HG03159 (cell line): ENCODE data around the gene ALOX5AP.
"Not testable (repeated sequence)": the region's sequence is repeated elsewhere in the genome, so short reads cannot be mapped to it uniquely, and the experiment has no call there.

Experiments used
- ATAC-seq: cut with Tn5 transposase; IDR thresholded peaks from one replicate; pipeline ENCODE4 v1.9.1; 2021; ENCODE audit warnings: mild to moderate bottlenecking, moderate library complexity; ENCODE audit not compliant: unreplicated experiment

ALOX5AP gene

GRCh38 chr13:30737511-30738337 is 2.4 kb downstream of the ALOX5AP start:
- ATAC-seq, result no peak

GRCh38 chr13:30738526-30739236 is 3.3 kb downstream of the ALOX5AP start:
- no peak for ATAC-seq

- ATAC-seq, result no peak
These were observed 3.8 kb downstream of the ALOX5AP start for GRCh38 chr13:30739237-30739528.

GRCh38 chr13:30739761-30740642 is 4.7 kb downstream of the ALOX5AP start:
- ATAC-seq, result peak; percentile 28

- no peak for ATAC-seq
These were observed 7.6 kb downstream of the ALOX5AP start for GRCh38 chr13:30742901-30743300.

- ATAC-seq, result no peak
These were observed 8.1 kb downstream of the ALOX5AP start for GRCh38 chr13:30743319-30744055.

GRCh38 chr13:30744056-30744680 is 8.8 kb downstream of the ALOX5AP start:
- ATAC-seq, result peak; percentile 95

- no peak for ATAC-seq
These were observed 9.3 kb downstream of the ALOX5AP start for GRCh38 chr13:30744681-30745077.

- no peak for ATAC-seq
These were observed 10.8 kb downstream of the ALOX5AP start for GRCh38 chr13:30745906-30746686.

GRCh38 chr13:30746791-30747190 is 11.4 kb downstream of the ALOX5AP start:
- ATAC-seq, result no peak

GRCh38 chr13:30747845-30748244 is 12.5 kb downstream of the ALOX5AP start:
- ATAC-seq, result not testable (repeated sequence)

GRCh38 chr13:30748717-30749116 is 13.4 kb downstream of the ALOX5AP start:
- ATAC-seq, result no peak

GRCh38 chr13:30750036-30750435 is 14.7 kb downstream of the ALOX5AP start:
- ATAC-seq, result no peak

- ATAC-seq, result no peak
These were observed 16.0 kb downstream of the ALOX5AP start for GRCh38 chr13:30751183-30751933.

- ATAC-seq, result no peak
These were observed 17.0 kb downstream of the ALOX5AP start for GRCh38 chr13:30752201-30752797.

GRCh38 chr13:30753030-30753616 is 17.8 kb downstream of the ALOX5AP start:
- ATAC-seq, result no peak

- ATAC-seq, result no peak
These were observed 20.3 kb downstream of the ALOX5AP start for GRCh38 chr13:30755678-30756077.
